ENCODE data around the gene ME3.

DNA sequence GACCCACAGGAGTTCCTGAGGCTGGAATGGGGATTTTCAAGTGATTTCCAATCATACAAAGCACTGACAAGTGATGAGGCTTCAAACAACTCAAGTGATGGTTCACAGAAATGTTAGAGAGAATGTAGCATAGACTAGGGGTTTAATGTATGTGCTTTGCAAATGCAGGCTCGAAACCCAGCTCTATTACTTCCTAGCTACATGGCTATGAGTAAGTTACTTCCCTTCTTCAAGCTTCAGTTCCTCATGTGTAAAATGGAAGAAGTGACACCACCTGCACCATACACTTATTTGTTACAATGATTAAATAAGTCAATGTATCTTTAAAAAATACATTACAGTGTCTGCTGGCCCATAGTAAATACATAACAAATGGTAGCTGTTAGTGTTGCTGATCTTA lies 158.0 kb downstream of the ME3 start:
- TF ChIP-seq, protein P1, sequence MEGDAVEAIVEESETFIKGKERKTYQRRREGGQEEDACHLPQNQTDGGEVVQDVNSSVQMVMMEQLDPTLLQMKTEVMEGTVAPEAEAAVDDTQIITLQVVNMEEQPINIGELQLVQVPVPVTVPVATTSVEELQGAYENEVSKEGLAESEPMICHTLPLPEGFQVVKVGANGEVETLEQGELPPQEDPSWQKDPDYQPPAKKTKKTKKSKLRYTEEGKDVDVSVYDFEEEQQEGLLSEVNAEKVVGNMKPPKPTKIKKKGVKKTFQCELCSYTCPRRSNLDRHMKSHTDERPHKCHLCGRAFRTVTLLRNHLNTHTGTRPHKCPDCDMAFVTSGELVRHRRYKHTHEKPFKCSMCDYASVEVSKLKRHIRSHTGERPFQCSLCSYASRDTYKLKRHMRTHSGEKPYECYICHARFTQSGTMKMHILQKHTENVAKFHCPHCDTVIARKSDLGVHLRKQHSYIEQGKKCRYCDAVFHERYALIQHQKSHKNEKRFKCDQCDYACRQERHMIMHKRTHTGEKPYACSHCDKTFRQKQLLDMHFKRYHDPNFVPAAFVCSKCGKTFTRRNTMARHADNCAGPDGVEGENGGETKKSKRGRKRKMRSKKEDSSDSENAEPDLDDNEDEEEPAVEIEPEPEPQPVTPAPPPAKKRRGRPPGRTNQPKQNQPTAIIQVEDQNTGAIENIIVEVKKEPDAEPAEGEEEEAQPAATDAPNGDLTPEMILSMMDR (IDR thresholded peaks at IDR 0.05 in 2 of 3, conservative IDR thresholded peaks at IDR 0.05 in 1 of 3; ENCODE audit: borderline replicate concordance in 1 of 3, insufficient read depth in 1 of 3, low read depth in 2 of 3, low read length in 2 of 3), result no peak
- TF ChIP-seq POLR2AphosphoS5 (IDR thresholded peaks at IDR 0.05; ENCODE audit: low read depth, low read length), result no peak
- no peak for TF ChIP-seq EZH2 (IDR thresholded peaks at IDR 0.05)
- no peak for TF ChIP-seq SP1 (IDR thresholded peaks at IDR 0.05; ENCODE audit: low read depth)
- TF ChIP-seq CEBPB (IDR thresholded peaks at IDR 0.05; ENCODE audit: low read depth), result no peak
- TF ChIP-seq JUND (IDR thresholded peaks at IDR 0.05), result no peak
- TF ChIP-seq RAD21 (IDR thresholded peaks at IDR 0.05; ENCODE audit: low read depth), result no peak
- TF ChIP-seq POLR2A (IDR thresholded peaks at IDR 0.05; ENCODE audit: borderline replicate concordance, extremely low read depth, insufficient read depth, insufficient read length), result no peak
- no peak for TF ChIP-seq EZH2phosphoT487 (IDR thresholded peaks at IDR 0.05; ENCODE audit: borderline replicate concordance)
- TF ChIP-seq, protein P2, sequence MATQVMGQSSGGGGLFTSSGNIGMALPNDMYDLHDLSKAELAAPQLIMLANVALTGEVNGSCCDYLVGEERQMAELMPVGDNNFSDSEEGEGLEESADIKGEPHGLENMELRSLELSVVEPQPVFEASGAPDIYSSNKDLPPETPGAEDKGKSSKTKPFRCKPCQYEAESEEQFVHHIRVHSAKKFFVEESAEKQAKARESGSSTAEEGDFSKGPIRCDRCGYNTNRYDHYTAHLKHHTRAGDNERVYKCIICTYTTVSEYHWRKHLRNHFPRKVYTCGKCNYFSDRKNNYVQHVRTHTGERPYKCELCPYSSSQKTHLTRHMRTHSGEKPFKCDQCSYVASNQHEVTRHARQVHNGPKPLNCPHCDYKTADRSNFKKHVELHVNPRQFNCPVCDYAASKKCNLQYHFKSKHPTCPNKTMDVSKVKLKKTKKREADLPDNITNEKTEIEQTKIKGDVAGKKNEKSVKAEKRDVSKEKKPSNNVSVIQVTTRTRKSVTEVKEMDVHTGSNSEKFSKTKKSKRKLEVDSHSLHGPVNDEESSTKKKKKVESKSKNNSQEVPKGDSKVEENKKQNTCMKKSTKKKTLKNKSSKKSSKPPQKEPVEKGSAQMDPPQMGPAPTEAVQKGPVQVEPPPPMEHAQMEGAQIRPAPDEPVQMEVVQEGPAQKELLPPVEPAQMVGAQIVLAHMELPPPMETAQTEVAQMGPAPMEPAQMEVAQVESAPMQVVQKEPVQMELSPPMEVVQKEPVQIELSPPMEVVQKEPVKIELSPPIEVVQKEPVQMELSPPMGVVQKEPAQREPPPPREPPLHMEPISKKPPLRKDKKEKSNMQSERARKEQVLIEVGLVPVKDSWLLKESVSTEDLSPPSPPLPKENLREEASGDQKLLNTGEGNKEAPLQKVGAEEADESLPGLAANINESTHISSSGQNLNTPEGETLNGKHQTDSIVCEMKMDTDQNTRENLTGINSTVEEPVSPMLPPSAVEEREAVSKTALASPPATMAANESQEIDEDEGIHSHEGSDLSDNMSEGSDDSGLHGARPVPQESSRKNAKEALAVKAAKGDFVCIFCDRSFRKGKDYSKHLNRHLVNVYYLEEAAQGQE (IDR thresholded peaks at IDR 0.05; ENCODE audit: low read depth), result no peak

All from HCT116 (cell line).